ENCODE measurements around the gene KRTAP19-3.

The KRTAP19-3 gene

GRCh38 chr21:30487336-30487735 is 4.5 kb downstream of the KRTAP19-3 start, which contains the start of gene KRTAP19-2:
Gene KRTAP19-2, minus strand, starts transcription at chr21:30487436. Its CDS starts 88 bp downstream, at chr21:30487348.
- H3K4me1 ChIP-seq (ENCODE audit: insufficient read depth, low read length, poor library complexity, severe bottlenecking): no peaks in the 10 kb centered on the region
- no peaks in the 10 kb centered on the region for H3K36me3 ChIP-seq (ENCODE audit: insufficient read depth, low read length)
- H3K79me2 ChIP-seq (ENCODE audit: insufficient read depth, low read length): no peaks in the 10 kb centered on the region
- no peaks in the 10 kb centered on the region for H3K9me2 ChIP-seq (replicated peaks; ENCODE audit: low read depth, low read length)
- H2AFZ ChIP-seq (ENCODE audit: low read length): no peak within 1 kb of the TSS
- H3K27me3 ChIP-seq (ENCODE audit: insufficient read depth, low read length, poor library complexity, severe bottlenecking): no peaks in the 10 kb centered on the region
- H3K9me3 ChIP-seq (ENCODE audit: insufficient read depth, low read depth, low read length): peaks cover 3% of the 10 kb centered on the region; the same call in 1 of the 2 replicates
- TF ChIP-seq CTCF (conservative IDR thresholded peaks at IDR 0.05; ENCODE audit: low read length) (no peak), EZH2phosphoT487 (IDR thresholded peaks at IDR 0.05; ENCODE audit: borderline replicate concordance) (no peak)
- H3K9ac ChIP-seq (ENCODE audit: low read depth, low read length, poor library complexity, severe bottlenecking): no peak within 1 kb of the TSS
- H3K4me3 ChIP-seq (ENCODE audit: low read length, poor library complexity, severe bottlenecking): no peak within 1 kb of the TSS
- H4K20me1 ChIP-seq (ENCODE audit: insufficient read depth, low read length, poor library complexity, severe bottlenecking): no peaks in the 10 kb centered on the region
- H3F3A ChIP-seq (ENCODE audit: low read depth): no peaks in the 10 kb centered on the region
- H3K4me2 ChIP-seq (ENCODE audit: low read depth, low read length, poor library complexity, severe bottlenecking): no peak within 1 kb of the TSS

GRCh38 chr21:30486180-30486579 is 5.6 kb downstream of the KRTAP19-3 start:
- no peaks in the 10 kb centered on the region for H3K79me2 ChIP-seq (ENCODE audit: insufficient read depth, low read length)
- no peak overlapping the region for H3K9ac ChIP-seq (ENCODE audit: low read depth, low read length, poor library complexity, severe bottlenecking)
- peaks cover 3% of the 10 kb centered on the region; the same call in 1 of the 2 replicates for H3K9me3 ChIP-seq (ENCODE audit: insufficient read depth, low read depth, low read length)
- H2AFZ ChIP-seq (ENCODE audit: low read length): no peak overlapping the region
- H3K9me2 ChIP-seq (replicated peaks; ENCODE audit: low read depth, low read length): no peaks in the 10 kb centered on the region
- no peaks in the 10 kb centered on the region for H3K36me3 ChIP-seq (ENCODE audit: insufficient read depth, low read length)
- no peaks in the 10 kb centered on the region for H3K27me3 ChIP-seq (ENCODE audit: insufficient read depth, low read length, poor library complexity, severe bottlenecking)
- H3K4me1 ChIP-seq (ENCODE audit: insufficient read depth, low read length, poor library complexity, severe bottlenecking): no peaks in the 10 kb centered on the region
- H3K4me3 ChIP-seq (ENCODE audit: low read length, poor library complexity, severe bottlenecking): no peak overlapping the region
- TF ChIP-seq EZH2phosphoT487 (IDR thresholded peaks at IDR 0.05; ENCODE audit: borderline replicate concordance): no peak
- TF ChIP-seq CTCF (conservative IDR thresholded peaks at IDR 0.05; ENCODE audit: low read length): no peak
- H4K20me1 ChIP-seq (ENCODE audit: insufficient read depth, low read length, poor library complexity, severe bottlenecking): no peaks in the 10 kb centered on the region
- no peak overlapping the region for H3K4me2 ChIP-seq (ENCODE audit: low read depth, low read length, poor library complexity, severe bottlenecking)
- H3F3A ChIP-seq (ENCODE audit: low read depth): no peaks in the 10 kb centered on the region

DNA sequence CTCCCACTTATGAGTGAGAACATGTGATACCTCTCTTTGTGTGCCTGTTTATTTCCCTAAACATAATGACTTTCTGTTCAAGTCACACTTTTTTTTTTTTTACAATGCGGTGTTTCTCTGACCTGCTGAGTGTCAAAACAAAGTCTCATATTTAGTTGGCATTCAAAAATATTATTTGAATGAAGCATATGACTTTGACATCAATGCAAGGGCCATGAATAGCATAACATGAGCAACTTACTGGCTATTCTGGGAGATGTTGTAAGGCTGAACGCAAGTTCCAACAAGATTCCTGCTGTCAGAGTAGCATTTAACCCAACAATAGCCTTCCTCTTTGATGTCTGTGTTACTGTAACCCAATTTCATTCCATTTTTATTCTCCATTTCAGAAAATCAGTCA is 9.7 kb downstream of the KRTAP19-3 start:
- Histone ChIP-seq H3K9ac (ENCODE audit: low read depth, low read length, poor library complexity, severe bottlenecking) (no peak overlapping the region), H3K9me2 (replicated peaks; ENCODE audit: low read depth, low read length) (no peaks in the 10 kb centered on the region)

More for the DNA sequence above, 9.7 kb downstream of the KRTAP19-3 start:
- H2AFZ ChIP-seq (ENCODE audit: low read length): no peak overlapping the region
- no peaks in the 10 kb centered on the region for H3K79me2 ChIP-seq (ENCODE audit: insufficient read depth, low read length)
- H4K20me1 ChIP-seq (ENCODE audit: insufficient read depth, low read length, poor library complexity, severe bottlenecking): no peaks in the 10 kb centered on the region
- no peaks in the 10 kb centered on the region for H3K36me3 ChIP-seq (ENCODE audit: insufficient read depth, low read length)
- H3K27me3 ChIP-seq (ENCODE audit: insufficient read depth, low read length, poor library complexity, severe bottlenecking): no peaks in the 10 kb centered on the region
- TF ChIP-seq EZH2phosphoT487 (IDR thresholded peaks at IDR 0.05; ENCODE audit: borderline replicate concordance): no peak
- no peak for TF ChIP-seq CTCF (conservative IDR thresholded peaks at IDR 0.05; ENCODE audit: low read length)
- H3K4me1 ChIP-seq (ENCODE audit: insufficient read depth, low read length, poor library complexity, severe bottlenecking): no peaks in the 10 kb centered on the region
- no peak overlapping the region for H3K4me2 ChIP-seq (ENCODE audit: low read depth, low read length, poor library complexity, severe bottlenecking)
- H3K9me3 ChIP-seq (ENCODE audit: insufficient read depth, low read depth, low read length): peaks cover 2% of the 10 kb centered on the region; the same call in 1 of the 2 replicates
- no peak overlapping the region for H3K4me3 ChIP-seq (ENCODE audit: low read length, poor library complexity, severe bottlenecking)
- H3F3A ChIP-seq (ENCODE audit: low read depth): no peaks in the 10 kb centered on the region
